HCT116 (cell line): Measurements from ENCODE around the gene SPRED1. TPM values are rescaled to one million over a fixed set of nuclear protein-coding genes. Genes with fewer than 3 reads are reported as not detected.

ENCODE experiments used
- ATAC-seq: fragments of 200-7000 bp; cut with Tn5 transposase; 2 replicates; pipeline ENCODE4 v1.9.1; 2020; ENCODE audit warnings: mild to moderate bottlenecking, moderate library complexity
- BruUV-seq: library from RNA; stranded (reverse); fragments of 400-500 nt; replicated peaks from 2 replicates; lab custom pipeline; 2021; lab: Mats Ljungman, UMichigan
- CTCF ChIA-PET: fragments of 300-600 bp; sonication (Branson Sonifier 250); formaldehyde crosslinking; loops from one replicate; lab custom pipeline; 2021; ENCODE audit warnings: antibody characterized with exemption; lab: Charles Lee
- POLR2A ChIA-PET: fragments of 300-600, 350-600 bp; sonication (Branson Sonifier 250); formaldehyde crosslinking; loops from one replicate; lab custom pipeline; 2021; ENCODE audit warnings: antibody characterized with exemption; lab: Charles Lee
- RAD21 ChIA-PET, 2 experiments: fragments of 300-600 bp; sonication (Branson Sonifier 250); formaldehyde crosslinking; loops; one replicate each; lab custom pipeline; 2023; ENCODE audit warnings: low total read pairs in 2 of 2; ENCODE audit not compliant: uncharacterized antibody in 2 of 2, unreplicated experiment in 2 of 2, low non-redundant PET in 1 of 2; lab: Charles Lee
- DNase-seq: peaks from one replicate; pipeline ENCODE4 v3.0.0-alpha.2; 2010; ENCODE audit warnings: low read depth, low spot score
- H2AFZ ChIP-seq: fragments of 200-600 bp; shearing (Covaris generic), sonication (generic); 2 replicates; pipeline ENCODE4 v1.6.1; 2017; ENCODE audit warnings: low read depth, mixed run types, mixed read lengths, antibody characterized with exemption, low read length; ENCODE audit not compliant: poor library complexity, severe bottlenecking
- H3K27ac ChIP-seq: 2 replicates; pipeline ENCODE4 v1.5.1; 2012; ENCODE audit warnings: low read depth, low read length
- H3K27me3 ChIP-seq: fragments of 200-600 bp; sonication (generic); 2 replicates; pipeline ENCODE4 v1.6.1; 2016; ENCODE audit warnings: mixed run types, low read length, mixed read lengths; ENCODE audit not compliant: insufficient read depth
- H3K36me3 ChIP-seq, 2 experiments: fragments of 200-500 bp in 1 of 2; fragments of 200-600 bp in 1 of 2; sonication (Bioruptor generic) in 1 of 2; sonication (generic) in 1 of 2; 2 replicates each; pipeline versions ENCODE4 v1.5.1 to v1.6.1; 2014 to 2016; ENCODE audit warnings: low read length in 2 of 2, inconsistent platforms in 1 of 2, mixed read lengths in 1 of 2, mixed run types in 1 of 2; ENCODE audit not compliant: insufficient read depth in 2 of 2, control insufficient read depth in 1 of 2
- H3K4me1 ChIP-seq, 2 experiments: fragments of 200-600 bp in 1 of 2; sonication (generic) in 1 of 2; 2 replicates each; pipeline versions ENCODE4 v1.5.1 to v1.6.1; 2012 to 2017; ENCODE audit warnings: low read length in 2 of 2, inconsistent platforms in 1 of 2, mild to moderate bottlenecking in 1 of 2, mixed read lengths in 1 of 2, mixed run types in 1 of 2, moderate library complexity in 1 of 2; ENCODE audit not compliant: insufficient read depth in 2 of 2, control insufficient read depth in 1 of 2
- H3K4me2 ChIP-seq: fragments of 200-600 bp; sonication (generic); 2 replicates; pipeline ENCODE4 v1.6.1; 2017; ENCODE audit warnings: mixed run types, low read length, mixed read lengths
- H3K4me3 ChIP-seq, 2 experiments: fragments of 200-600 bp in 1 of 2; sonication (generic) in 1 of 2; replicated peaks in 1 of 2; 2 replicates each; pipeline ENCODE4 v1.5.1; 2011 to 2016; ENCODE audit warnings: low read length in 2 of 2, control low read depth in 1 of 2, low read depth in 1 of 2, mild to moderate bottlenecking in 1 of 2, mixed read lengths in 1 of 2, mixed run types in 1 of 2
- H3K79me2 ChIP-seq: fragments of 200-600 bp; sonication (generic); 2 replicates; pipeline ENCODE4 v1.6.1; 2017; ENCODE audit warnings: mild to moderate bottlenecking, mixed run types, low read length, moderate library complexity, mixed read lengths; ENCODE audit not compliant: insufficient read depth
- H3K9ac ChIP-seq: fragments of 200-600 bp; sonication (generic); 2 replicates; pipeline ENCODE4 v1.6.1; 2016; ENCODE audit warnings: low read length, mixed read lengths
- H3K9me2 ChIP-seq: fragments of 200-600 bp; sonication (generic), shearing (Covaris generic); 2 replicates; pipeline ENCODE4 v1.6.1; 2017; ENCODE audit warnings: mixed run types, mild to moderate bottlenecking, moderate library complexity; ENCODE audit not compliant: insufficient read depth
- H3K9me3 ChIP-seq, 2 experiments: fragments of 200-500 bp in 1 of 2; fragments of 200-600 bp in 1 of 2; sonication (Bioruptor generic) in 1 of 2; sonication (generic) in 1 of 2; 2 replicates each; pipeline ENCODE4 v1.6.1; 2014 to 2017; ENCODE audit warnings: low read length in 2 of 2, mixed read lengths in 2 of 2, inconsistent platforms in 1 of 2, low read depth in 1 of 2, mild to moderate bottlenecking in 1 of 2, mixed run types in 1 of 2, moderate library complexity in 1 of 2; ENCODE audit not compliant: control insufficient read depth in 1 of 2, insufficient read depth in 1 of 2
- H4K20me1 ChIP-seq: fragments of 200-600 bp; sonication (generic), shearing (Covaris generic); 2 replicates; pipeline ENCODE4 v1.6.1; 2017; ENCODE audit warnings: mixed run types, mild to moderate bottlenecking, moderate library complexity; ENCODE audit not compliant: insufficient read depth
- CBX3 ChIP-seq: IDR thresholded peaks from 2 replicates; pipeline ENCODE4 v1.6.1; 2012; ENCODE audit warnings: low read depth
- ELF1 ChIP-seq: IDR thresholded peaks from 2 replicates; pipeline ENCODE4 v1.6.1; 2012; ENCODE audit warnings: low read depth, borderline replicate concordance
- EZH2 ChIP-seq: fragments of 200-600 bp; sonication (generic); IDR thresholded peaks from 2 replicates; pipeline ENCODE4 v1.6.1; 2017; ENCODE audit warnings: antibody characterized with exemption, mixed run types
- EZH2phosphoT487 ChIP-seq: fragments of 200-600 bp; IDR thresholded peaks from 2 replicates; pipeline ENCODE4 v1.6.1; 2018; ENCODE audit warnings: antibody characterized with exemption, borderline replicate concordance
- JUND ChIP-seq: IDR thresholded peaks from 2 replicates; pipeline ENCODE4 v1.6.1; 2012
- POLR2A ChIP-seq: IDR thresholded peaks from 2 replicates; pipeline ENCODE4 v1.7.0; 2011; ENCODE audit warnings: borderline replicate concordance; ENCODE audit not compliant: insufficient read depth, insufficient read length; ENCODE audit errors: extremely low read depth
- POLR2AphosphoS5 ChIP-seq: IDR thresholded peaks from 2 replicates; pipeline ENCODE4 v1.6.1; 2011; ENCODE audit warnings: mild to moderate bottlenecking, low read depth, low read length, moderate library complexity
- RAD21 ChIP-seq: IDR thresholded peaks from 2 replicates; pipeline ENCODE4 v1.6.1; 2012; ENCODE audit warnings: low read depth, mild to moderate bottlenecking
- SIN3A ChIP-seq: IDR thresholded peaks from 2 replicates; pipeline ENCODE4 v1.6.1; 2012; ENCODE audit warnings: low read depth
- SP1 ChIP-seq: IDR thresholded peaks from 2 replicates; pipeline ENCODE4 v1.6.1; 2012; ENCODE audit warnings: low read depth
- SRF ChIP-seq: IDR thresholded peaks from 2 replicates; pipeline ENCODE4 v1.6.1; 2012; ENCODE audit warnings: low read depth
- TCF7L2 ChIP-seq: IDR thresholded peaks from 2 replicates; pipeline ENCODE4 v1.7.0; 2011; ENCODE audit warnings: borderline replicate concordance, inconsistent platforms; ENCODE audit not compliant: insufficient read depth, insufficient read length; ENCODE audit errors: extremely low read depth
- YY1 ChIP-seq: IDR thresholded peaks from 2 replicates; pipeline ENCODE4 v1.6.1; 2011; ENCODE audit warnings: low read length, low read depth, moderate library complexity, mild to moderate bottlenecking; ENCODE audit not compliant: insufficient replicate concordance; ENCODE audit errors: extremely low read depth
- ZFX ChIP-seq: fragments of 450-650 bp; IDR thresholded peaks from 2 replicates; pipeline ENCODE4 v1.6.1; 2017
- intact Hi-C: fragments of 100-400 bp; cut with micrococcal nuclease; formaldehyde crosslinking; loops from 2 replicates; pipeline ENCODE4 v1.10.0; 2022
- total RNA-seq: library from RNA; stranded (reverse); gene quantifications from one replicate; pipeline ENCODE4 v1.2.1, GENCODE V29; 2021; ENCODE audit not compliant: unreplicated experiment
- TF ChIP-seq, protein P1 (sequence below): IDR thresholded peaks from 2 replicates; pipeline ENCODE4 v1.6.1; 2012
- TF ChIP-seq, protein P2 (sequence below): IDR thresholded peaks from 2 replicates; pipeline ENCODE4 v1.6.1; 2012
- TF ChIP-seq, protein P3 (sequence below), 3 experiments: fragments of 200-600 bp in 1 of 3; sonication (generic) in 1 of 3; IDR thresholded peaks in 2 of 3; conservative IDR thresholded peaks in 1 of 3; 2 replicates each; pipeline ENCODE4 v1.5.1; 2012 to 2017; ENCODE audit warnings: low read depth in 2 of 3, low read length in 2 of 3, antibody characterized with exemption in 1 of 3, borderline replicate concordance in 1 of 3, control low read depth in 1 of 3, mild to moderate bottlenecking in 1 of 3, mixed read lengths in 1 of 3, mixed run types in 1 of 3, moderate library complexity in 1 of 3; ENCODE audit not compliant: insufficient read depth in 1 of 3
- TF ChIP-seq, protein P4 (sequence below): IDR thresholded peaks from 2 replicates; pipeline ENCODE4 v1.6.1; 2011; ENCODE audit warnings: mild to moderate bottlenecking, low read length, moderate library complexity; ENCODE audit not compliant: insufficient replicate concordance; ENCODE audit errors: extremely low read depth
- TF ChIP-seq, protein P5 (sequence below): IDR thresholded peaks from 2 replicates; pipeline ENCODE4 v1.6.1; 2012; ENCODE audit warnings: low read depth

SPRED1 gene
- total RNA-seq, 1 experiment from 2014 or later, result 24.7 TPM

DNA sequence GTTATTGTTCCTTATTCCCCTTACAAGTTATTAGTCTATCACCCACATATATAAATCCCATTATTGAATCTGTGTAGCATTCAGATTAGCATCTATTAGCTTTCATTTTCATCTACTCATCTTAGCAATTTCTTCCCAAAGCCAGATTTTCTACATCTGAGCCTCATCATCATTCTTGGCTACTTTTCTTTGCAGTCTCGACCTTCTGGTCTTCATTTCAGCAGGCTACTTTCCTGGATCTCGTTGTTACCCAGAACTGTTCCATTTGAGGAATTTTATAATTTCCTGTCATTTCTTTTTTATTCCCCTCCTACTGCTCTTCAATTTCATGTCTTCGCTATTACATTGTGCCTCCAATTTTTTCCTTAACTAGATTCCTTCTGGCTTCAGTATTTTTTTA, 51.8 kb downstream of the SPRED1 start:
- H3K36me3 ChIP-seq, result no peaks in the 10 kb centered on the region; a peak in 1 of 4 replicates
- no peaks in the 10 kb centered on the region for H3K9me3 ChIP-seq
- no peaks in the 10 kb centered on the region for H3K4me1 ChIP-seq
- H3K9ac ChIP-seq, result no peak overlapping the region
- intact Hi-C loops, result loop anchor here (5.0 kb wide), 1 partner anchor 517 kb away; no protein-coding TSS in a partner anchor
- ChIA-PET RAD21 (no interaction called here), POLR2A (no interaction called here), CTCF (no interaction called here)
- no peak for TF ChIP-seq ELF1
- TF ChIP-seq, protein P1, sequence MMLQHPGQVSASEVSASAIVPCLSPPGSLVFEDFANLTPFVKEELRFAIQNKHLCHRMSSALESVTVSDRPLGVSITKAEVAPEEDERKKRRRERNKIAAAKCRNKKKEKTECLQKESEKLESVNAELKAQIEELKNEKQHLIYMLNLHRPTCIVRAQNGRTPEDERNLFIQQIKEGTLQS, result no peak
- TF ChIP-seq, protein P2, sequence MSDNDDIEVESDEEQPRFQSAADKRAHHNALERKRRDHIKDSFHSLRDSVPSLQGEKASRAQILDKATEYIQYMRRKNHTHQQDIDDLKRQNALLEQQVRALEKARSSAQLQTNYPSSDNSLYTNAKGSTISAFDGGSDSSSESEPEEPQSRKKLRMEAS, result no peak
- TF ChIP-seq, protein P3, sequence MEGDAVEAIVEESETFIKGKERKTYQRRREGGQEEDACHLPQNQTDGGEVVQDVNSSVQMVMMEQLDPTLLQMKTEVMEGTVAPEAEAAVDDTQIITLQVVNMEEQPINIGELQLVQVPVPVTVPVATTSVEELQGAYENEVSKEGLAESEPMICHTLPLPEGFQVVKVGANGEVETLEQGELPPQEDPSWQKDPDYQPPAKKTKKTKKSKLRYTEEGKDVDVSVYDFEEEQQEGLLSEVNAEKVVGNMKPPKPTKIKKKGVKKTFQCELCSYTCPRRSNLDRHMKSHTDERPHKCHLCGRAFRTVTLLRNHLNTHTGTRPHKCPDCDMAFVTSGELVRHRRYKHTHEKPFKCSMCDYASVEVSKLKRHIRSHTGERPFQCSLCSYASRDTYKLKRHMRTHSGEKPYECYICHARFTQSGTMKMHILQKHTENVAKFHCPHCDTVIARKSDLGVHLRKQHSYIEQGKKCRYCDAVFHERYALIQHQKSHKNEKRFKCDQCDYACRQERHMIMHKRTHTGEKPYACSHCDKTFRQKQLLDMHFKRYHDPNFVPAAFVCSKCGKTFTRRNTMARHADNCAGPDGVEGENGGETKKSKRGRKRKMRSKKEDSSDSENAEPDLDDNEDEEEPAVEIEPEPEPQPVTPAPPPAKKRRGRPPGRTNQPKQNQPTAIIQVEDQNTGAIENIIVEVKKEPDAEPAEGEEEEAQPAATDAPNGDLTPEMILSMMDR (IDR thresholded peaks at IDR 0.05 in 2 of 3, conservative IDR thresholded peaks at IDR 0.05 in 1 of 3; ENCODE audit: borderline replicate concordance in 1 of 3, insufficient read depth in 1 of 3, low read depth in 2 of 3, low read length in 2 of 3), result no peak
- TF ChIP-seq, protein P4, sequence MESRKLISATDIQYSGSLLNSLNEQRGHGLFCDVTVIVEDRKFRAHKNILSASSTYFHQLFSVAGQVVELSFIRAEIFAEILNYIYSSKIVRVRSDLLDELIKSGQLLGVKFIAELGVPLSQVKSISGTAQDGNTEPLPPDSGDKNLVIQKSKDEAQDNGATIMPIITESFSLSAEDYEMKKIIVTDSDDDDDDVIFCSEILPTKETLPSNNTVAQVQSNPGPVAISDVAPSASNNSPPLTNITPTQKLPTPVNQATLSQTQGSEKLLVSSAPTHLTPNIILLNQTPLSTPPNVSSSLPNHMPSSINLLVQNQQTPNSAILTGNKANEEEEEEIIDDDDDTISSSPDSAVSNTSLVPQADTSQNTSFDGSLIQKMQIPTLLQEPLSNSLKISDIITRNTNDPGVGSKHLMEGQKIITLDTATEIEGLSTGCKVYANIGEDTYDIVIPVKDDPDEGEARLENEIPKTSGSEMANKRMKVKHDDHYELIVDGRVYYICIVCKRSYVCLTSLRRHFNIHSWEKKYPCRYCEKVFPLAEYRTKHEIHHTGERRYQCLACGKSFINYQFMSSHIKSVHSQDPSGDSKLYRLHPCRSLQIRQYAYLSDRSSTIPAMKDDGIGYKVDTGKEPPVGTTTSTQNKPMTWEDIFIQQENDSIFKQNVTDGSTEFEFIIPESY, result no peak
- no peak for TF ChIP-seq JUND
- TF ChIP-seq TCF7L2, result no peak
- TF ChIP-seq CBX3, result no peak
- TF ChIP-seq RAD21, result no peak
- TF ChIP-seq YY1, result no peak
- TF ChIP-seq EZH2, result no peak
- TF ChIP-seq POLR2AphosphoS5, result no peak
- TF ChIP-seq SRF, result no peak
- no peak for TF ChIP-seq POLR2A
- TF ChIP-seq, protein P5, sequence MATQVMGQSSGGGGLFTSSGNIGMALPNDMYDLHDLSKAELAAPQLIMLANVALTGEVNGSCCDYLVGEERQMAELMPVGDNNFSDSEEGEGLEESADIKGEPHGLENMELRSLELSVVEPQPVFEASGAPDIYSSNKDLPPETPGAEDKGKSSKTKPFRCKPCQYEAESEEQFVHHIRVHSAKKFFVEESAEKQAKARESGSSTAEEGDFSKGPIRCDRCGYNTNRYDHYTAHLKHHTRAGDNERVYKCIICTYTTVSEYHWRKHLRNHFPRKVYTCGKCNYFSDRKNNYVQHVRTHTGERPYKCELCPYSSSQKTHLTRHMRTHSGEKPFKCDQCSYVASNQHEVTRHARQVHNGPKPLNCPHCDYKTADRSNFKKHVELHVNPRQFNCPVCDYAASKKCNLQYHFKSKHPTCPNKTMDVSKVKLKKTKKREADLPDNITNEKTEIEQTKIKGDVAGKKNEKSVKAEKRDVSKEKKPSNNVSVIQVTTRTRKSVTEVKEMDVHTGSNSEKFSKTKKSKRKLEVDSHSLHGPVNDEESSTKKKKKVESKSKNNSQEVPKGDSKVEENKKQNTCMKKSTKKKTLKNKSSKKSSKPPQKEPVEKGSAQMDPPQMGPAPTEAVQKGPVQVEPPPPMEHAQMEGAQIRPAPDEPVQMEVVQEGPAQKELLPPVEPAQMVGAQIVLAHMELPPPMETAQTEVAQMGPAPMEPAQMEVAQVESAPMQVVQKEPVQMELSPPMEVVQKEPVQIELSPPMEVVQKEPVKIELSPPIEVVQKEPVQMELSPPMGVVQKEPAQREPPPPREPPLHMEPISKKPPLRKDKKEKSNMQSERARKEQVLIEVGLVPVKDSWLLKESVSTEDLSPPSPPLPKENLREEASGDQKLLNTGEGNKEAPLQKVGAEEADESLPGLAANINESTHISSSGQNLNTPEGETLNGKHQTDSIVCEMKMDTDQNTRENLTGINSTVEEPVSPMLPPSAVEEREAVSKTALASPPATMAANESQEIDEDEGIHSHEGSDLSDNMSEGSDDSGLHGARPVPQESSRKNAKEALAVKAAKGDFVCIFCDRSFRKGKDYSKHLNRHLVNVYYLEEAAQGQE, result no peak
- no peak for TF ChIP-seq SP1
- TF ChIP-seq ZFX, result no peak
- TF ChIP-seq EZH2phosphoT487, result no peak
- TF ChIP-seq SIN3A, result no peak
- no peak for ATAC-seq
- no peak overlapping the region for H3K27ac ChIP-seq
- peaks cover 50% of the 10 kb centered on the region for H3K79me2 ChIP-seq
- H2AFZ ChIP-seq, result no peak overlapping the region
- no peak overlapping the region for H3K4me3 ChIP-seq
- H3K9me2 ChIP-seq, result no peaks in the 10 kb centered on the region
- no peak overlapping the region for H3K4me2 ChIP-seq
- no peak for DNase-seq
- no peaks in the 10 kb centered on the region for H3K27me3 ChIP-seq
- BruUV-seq, result no TSS peak
- peaks cover 4% of the 10 kb centered on the region; the same call in 1 of the 2 replicates for H4K20me1 ChIP-seq
